DMS 273 treated with DMSO at 0.1 percent for 48 hours (cell line): ENCODE data around the gene KIF5C.

Source experiments
- DNase-seq: peaks from one replicate; lab custom pipeline; 2025; lab: John Stamatoyannopoulos, UW

Gene KIF5C

DNA sequence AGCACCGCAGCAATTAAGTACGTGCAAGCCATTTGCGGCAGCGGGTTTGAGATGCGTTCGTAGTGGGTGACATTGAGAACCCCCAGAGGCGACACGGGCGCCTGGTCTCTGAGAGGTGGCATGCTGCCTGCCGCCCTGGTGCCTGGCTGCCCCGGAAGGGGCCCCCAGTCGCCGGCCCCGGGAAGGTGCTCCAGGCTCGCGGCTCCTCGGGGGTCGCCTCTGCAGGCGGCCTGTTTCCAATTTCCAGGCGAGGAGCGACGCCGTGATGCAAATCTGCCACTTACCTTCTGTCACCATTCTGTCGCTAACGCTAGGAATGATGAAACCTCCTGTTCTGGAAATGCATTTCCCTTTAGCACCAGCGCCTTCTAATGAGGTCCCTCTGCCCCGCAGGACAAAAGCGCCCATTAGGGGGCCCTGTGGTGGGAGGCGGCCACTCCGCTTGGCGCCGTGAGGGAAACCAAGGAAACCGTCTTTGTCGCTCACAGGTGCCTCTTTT is 13.0 kb downstream of the KIF5C start:
- DNase-seq: no peak

DNA sequence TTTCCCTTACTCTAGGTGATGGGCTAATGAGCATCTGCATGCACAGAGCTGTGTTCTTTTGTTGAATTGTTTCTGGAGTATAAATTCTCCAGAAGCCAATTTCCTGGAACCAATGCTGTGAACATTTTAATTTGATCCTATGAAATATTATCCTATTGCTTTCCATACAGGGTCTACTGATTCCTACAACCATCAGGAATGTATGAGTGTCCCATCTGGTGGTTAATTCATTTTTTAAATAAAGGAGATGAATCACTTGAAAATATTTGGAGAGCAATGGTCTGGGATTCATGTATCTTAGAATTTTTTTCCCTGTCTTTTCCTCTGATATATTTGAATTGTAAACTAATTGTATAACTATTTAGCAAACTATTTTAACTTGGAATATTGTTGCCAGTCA is 14.0 kb downstream of the KIF5C start:
- DNase-seq: no peak

DNA sequence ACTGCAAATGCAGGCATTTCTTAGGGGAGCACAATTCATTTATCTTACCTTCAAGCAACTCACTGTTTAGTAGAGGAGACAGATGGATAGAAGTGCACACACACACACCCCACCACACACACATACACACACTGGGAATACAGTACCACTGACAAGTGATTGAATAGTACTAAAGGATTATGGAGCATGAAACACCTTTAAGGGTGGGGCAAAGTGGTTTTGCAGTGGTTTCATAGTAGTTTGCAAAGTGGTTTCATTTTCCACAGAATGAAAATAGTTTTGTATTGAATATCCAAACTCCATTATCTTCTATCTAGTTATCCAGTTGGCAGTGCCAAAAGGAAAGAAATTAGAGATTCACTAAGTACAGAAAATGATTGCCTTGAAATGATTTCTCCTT is 18.9 kb downstream of the KIF5C start:
- DNase-seq: no peak

DNA sequence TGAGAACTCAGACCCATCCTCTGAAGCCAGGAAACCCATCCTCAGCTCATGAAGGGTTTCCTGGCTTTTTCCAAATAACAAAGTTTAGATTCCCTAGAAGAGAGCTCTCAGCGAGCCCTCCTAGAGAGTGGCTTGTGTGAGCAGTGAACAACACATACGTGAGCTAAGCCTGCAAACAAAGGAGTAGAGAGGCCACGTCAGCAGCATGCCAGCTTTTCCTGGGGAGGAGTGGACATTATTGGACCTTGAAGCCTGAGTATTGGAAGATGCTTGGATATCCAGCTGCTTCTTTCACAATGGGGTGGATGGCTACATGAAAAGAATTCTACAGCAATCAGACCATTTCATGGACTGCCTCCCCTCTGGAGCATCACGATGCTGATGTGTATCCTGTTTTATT is 21.1 kb downstream of the KIF5C start:
- DNase-seq: no peak

DNA sequence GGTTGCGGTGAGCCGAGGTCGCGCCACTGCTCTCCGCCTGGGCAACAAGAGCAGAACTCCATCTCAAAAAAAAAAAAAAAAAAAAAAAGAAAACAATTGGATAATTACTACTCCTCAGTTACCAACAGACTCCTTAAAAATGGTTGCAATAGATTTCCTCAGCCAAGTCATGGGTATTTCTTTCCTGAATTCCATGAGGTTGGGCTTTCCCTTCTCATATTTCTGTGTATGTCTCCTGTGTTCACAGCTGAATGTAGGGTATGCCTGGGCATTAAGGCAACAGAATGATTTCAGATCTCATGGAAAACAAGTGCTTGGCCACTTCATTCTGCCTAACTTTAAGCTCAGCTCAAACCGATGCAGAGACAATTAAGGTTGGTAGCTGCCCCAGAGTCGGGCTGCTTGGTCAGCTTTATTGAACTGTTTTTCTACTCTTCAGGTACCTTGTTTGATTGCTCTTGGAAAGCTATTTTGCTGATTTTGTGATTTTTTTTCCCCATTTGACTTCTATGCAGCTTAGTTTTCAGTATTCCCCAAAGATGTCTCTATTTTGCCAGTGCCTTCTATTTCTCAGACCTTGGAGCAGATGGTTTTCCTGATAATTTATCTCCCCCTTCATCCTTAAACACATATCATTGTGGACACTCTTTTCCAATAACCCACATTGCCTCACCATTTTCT is 24.8 kb downstream of the KIF5C start:
- no peak for DNase-seq

DNA sequence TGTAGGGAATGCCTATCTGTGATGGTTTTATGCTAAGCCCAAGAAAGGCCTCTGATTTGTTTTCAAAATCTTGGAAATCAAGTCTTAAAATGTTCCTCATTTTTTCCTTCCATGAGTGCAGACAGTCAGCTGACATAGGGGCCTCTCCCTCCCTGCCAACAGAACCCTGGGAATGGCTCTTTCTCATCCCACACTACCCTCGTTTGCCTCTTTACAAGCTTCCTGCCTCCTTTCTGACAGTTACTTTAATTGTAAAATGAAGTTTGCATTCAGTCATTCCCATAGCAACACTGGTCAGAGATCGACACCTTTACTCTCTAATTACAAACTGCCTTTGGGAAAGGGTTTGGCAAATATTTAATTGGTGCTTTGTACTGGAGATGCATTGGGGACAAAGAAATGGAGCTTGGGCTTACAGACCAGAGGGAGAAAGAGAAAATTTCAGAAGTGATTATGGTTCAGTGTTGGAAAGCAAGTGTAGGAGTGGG is 25.4 kb downstream of the KIF5C start:
- DNase-seq: no peak

DNA sequence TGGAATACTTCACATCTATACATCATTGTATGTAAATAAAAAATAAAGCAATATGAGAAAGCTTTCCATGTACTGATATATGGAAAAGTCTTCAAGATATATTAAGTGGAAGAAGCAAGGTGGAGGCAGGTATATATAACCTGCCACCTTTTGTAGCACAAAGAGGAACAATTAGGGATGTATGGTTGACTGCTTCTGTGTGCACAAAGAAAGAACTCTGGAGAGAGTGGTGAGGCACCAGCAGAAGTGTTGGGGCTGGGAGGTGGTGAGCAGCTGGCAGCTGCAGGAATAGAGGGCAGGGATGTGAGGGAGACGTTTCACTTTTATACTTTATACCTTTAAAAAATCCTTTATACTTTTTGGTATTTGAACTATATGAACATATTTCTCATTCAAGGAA is 26.1 kb downstream of the KIF5C start:
- no peak for DNase-seq

DNA sequence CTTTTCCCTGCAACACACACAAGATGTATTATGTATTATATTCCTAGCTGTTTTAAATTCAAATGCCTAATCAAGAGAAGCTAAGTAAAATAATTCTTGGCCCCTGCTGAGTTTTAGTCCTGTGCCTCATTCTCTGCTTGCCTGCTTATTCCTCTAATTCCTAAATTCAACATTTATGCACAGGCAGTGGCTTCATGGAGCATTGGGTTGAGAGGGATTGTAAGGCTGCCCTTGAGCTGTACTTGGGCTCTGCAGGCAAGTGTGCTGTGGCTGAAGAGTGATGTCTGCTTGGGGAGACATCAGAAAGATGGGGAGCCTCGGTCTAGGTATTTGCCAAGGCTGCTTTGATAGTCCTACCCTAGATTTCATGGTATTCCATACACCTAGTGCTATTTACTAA is 27.8 kb downstream of the KIF5C start:
- DNase-seq: no peak

DNA sequence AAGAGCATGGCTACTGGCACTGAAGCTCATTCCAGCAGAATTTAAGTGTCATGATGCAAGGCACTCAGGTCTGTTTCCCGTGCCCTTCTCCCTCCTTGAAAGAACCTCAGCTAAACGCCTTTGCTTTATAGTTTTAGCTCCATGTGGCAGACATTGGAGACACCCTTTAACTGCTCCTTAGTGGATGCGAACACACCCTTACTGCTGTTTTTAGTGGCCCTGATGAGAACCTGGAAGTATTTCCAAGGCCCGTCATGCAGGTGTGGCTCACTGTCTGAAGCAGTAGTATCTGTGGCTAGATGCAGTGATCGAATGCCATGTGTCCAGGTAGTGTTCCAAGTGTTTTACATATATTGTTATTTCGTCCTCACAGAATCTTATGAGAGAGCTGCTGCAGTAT is 28.3 kb downstream of the KIF5C start:
- DNase-seq: no peak

DNA sequence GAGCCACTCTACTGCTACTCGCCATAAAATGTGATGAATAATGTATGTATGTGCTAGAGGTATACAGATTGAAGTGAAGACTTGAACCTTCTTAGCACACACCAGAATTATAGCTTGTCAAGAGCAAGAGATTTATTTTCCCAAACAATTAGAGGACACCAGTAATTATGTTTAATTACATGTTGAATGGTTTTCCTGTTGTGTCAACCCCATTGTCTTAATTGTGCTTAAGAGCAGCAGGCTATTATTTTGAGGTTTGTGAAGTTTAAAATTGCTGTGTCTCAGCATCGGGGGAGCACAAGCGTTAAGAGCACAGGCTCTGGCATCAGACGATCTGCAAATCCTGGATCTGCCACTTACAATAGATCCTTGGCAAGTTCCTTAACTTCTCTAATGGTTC is 29.0 kb downstream of the KIF5C start:
- no peak for DNase-seq

DNA sequence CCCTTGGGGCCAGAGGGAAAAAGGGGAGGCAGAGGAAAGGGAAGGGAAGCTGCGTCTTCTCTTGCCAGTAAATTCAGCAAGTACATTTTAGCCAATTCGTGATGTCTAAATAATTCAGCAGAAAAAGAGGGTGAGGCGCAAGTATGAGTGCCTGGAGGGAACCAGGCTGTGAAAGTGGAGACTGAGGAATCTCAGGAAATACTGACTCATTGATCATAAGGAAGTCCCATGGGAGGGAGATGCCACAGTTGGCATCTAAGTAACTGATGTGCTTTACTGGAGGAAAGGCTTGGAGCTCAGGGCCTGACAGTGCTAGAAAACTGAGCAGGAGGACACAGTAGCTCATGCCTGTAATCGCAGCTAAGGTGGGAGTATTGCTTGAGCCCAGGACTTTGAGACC is 31.1 kb downstream of the KIF5C start:
- DNase-seq: no peak

DNA sequence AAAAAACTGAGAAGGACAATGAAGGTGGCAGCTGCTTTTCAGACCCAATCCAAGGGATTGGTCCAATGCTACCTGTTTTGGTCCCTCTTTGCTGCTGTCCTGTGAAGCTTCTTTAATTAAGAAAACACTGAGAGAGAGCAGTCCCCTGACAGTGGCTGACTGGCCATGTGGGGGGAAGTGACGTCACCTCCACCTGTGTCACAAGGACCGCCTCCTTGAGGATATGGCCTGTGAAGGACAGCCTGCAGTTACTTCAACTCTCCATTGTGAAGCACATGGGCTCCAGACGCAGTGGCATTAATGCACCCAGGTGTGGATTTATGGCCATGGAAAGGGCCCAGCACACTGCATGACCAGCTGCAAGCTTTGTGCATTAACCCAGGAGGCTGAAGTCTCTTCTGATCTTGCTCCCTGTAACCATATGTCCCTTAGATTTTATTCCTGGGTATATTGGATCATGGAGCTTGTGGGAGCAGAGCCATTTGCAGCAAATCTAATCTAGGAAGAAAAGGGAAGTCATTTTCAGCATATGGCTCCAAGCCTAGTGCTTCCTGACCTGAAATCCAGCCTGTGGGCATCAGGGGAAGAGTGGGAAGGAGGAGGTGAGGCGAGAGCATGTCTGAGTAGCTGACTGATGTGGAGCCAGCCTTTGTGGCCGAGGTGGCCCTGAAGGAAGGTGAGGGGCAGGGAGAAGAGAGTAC is 32.2 kb downstream of the KIF5C start:
- DNase-seq: no peak

DNA sequence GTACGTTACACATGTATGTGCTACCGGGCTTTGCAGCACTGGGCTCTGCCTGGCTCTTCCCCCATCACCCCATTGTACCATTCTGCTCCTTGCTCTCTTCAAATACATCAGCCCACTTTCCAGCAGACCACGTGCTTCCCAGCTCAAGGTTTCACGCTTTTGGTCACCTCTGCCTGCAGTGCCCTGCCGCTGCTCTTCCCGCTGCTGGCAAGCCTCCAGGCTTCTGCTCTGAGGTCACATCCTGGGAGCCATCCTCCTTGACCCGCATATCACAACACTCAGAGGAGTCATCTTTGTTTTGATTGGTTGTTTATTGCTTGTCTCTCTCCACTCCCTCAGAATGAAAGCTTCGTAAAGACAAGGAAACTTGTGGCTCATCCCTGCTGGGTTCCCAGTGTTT is 34.1 kb downstream of the KIF5C start:
- DNase-seq: no peak

DNA sequence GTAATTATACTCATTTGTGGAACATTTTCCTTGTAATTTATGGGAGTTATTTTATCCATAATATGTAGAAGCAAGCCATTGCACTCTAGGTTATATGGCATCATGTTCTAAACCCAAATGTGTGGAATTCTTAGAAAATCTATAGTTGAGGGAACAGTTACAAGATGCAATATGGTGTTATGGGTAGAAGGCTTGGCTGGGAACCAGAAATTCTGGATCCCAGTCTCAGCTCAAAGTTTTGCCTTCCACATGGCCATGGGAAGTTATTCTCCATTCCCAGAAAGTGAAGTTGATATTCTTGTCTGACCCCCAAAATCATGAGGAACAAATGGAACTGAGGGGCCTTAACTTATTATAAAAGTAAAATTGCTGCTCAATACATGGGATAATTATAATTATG is 38.0 kb downstream of the KIF5C start:
- no peak for DNase-seq

DNA sequence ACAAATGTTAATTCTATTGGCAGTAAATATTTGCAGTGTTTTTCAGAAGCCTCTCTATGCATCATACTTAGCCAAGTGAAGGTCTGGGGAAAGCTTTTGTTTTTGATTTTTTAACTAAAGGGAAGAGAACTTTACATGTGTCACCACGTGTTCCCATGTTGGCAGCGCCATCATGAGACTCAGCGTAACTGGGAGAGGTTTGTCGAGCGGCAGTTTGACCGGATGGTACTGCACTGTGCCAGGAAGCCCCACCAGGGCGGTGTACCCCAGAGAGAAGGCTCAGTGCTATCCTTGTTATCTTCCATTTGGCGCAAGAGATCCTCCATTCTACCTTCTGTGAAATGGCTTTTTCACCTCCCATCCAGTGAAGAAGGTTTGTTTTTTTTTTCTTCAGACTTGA is 38.5 kb downstream of the KIF5C start:
- no peak for DNase-seq

DNA sequence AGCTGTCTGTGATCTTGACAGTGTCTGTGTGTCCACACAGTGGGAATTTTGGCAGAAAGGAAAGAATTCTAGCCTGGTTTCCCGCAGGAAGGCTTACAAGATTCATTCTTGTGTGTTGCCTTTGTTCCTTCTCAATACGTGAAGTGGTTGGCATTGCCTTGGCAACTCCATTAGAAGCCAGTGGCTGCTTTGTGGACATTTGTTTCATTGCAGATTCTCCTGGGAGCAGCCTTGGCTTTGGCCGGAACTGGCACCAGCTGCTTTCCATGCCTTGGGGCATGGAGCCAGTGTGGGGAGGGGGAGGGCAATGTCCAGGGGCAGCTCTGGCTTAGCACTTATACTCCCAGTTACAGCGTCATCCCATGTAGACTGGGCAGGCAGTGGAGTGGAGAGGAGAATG is 39.4 kb downstream of the KIF5C start:
- no peak for DNase-seq

DNA sequence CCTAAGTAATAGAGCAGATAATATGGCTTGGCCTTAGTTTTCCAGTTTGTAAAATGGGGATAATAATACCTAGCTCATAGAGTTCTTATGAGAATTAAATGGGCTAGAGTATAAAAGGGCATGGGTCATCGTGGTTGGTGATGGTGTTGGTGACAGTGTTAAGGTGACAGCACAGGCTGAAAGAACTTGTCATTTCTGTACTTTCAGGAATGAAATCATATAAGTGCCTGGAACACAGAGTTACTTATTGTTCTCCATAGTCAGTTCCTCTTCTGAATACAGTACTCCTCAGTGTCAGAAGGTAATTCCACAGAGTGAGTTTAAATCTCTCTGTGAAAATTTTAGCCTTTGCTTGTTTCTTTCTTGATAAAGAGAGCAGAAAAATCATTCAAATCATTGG is 42.4 kb downstream of the KIF5C start:
- DNase-seq: no peak

DNA sequence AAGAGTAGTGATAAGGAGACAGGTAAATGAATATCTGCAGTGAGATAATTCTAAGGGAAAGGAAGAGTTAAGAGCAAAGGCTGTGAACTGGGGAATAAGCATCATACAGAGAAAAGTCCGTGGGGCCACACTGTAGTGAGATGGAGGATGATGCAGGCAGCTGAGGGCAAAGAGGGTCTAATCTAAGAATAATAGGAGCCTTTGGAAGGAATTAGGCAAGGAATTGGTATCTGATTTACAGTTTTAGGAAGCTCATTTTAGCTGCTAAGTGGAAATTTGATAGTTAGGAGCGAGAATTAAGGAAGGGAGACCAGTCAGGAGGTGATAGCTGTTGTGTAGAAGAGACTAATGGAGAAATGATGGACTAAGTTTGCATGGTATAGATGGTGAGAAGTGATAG is 43.5 kb downstream of the KIF5C start:
- DNase-seq: no peak

DNA sequence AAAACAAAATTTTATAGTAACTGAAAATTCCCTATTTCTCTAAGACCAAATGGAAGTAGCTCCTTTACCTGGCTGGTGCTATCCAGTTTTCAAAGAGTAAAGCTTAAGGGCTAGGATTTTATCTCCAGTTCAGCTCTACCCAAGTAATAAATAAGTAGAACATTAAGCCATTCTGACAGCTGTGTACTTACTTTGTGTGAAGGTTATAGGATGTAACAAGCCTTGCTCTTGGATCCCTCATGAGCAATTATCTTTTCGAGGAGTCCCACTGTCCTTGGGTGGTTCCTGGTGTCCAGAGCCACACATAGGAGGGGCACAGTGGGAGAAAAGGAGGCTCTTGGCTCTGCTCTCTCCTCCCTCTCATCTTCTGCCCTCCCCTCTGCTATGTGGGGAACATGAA is 45.5 kb downstream of the KIF5C start:
- DNase-seq: no peak

DNA sequence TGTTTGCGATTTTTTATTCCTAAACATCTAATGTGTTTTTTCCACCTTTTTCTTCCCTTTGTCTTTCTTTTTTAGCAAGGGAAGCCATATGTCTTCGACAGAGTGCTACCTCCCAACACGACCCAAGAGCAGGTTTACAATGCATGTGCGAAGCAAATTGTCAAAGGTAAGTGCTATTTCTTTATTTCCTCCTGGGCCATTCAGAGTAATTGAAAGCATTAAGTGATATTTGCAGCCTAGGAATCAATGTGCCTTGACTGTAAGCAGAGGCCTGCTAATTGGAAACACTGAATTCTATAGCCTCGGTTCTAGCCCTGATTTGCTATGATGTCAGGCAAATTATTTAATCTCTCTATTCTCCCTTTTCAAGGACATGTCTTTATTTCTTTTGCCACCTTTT is 47.0 kb downstream of the KIF5C start:
- no peak for DNase-seq

DNA sequence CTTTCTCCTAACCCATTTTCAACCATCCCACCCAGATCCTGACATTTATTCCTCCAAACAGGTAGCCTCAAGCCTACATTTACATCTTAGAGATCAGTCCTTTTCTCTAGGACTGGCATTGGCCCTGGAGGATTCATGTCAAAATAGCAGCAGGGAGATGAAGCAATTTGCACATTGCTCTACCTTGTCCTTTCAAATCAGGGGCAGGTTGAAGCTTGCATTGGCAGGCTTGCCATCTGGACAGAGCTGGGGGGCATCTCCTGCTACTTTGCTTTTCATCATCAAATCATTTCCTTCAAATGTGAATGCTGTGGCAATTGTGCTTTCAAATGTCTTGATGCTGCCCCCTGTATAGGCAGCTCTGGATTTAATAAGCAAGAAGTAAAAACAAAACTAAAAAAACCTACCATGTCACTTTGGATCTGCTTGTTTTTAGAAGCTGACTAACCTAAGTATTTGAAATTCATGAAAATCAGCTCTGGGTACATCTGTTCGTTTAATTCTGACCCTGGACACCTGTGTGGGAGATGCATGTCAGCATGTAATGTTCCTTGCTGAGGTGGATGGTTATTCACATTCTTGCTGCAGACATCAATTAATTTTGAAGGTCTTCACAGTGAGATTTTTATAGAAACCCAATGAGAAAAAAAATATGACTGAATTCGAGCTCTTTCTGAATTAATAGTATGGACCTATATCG is 47.9 kb downstream of the KIF5C start:
- DNase-seq: peak; percentile 84

DNA sequence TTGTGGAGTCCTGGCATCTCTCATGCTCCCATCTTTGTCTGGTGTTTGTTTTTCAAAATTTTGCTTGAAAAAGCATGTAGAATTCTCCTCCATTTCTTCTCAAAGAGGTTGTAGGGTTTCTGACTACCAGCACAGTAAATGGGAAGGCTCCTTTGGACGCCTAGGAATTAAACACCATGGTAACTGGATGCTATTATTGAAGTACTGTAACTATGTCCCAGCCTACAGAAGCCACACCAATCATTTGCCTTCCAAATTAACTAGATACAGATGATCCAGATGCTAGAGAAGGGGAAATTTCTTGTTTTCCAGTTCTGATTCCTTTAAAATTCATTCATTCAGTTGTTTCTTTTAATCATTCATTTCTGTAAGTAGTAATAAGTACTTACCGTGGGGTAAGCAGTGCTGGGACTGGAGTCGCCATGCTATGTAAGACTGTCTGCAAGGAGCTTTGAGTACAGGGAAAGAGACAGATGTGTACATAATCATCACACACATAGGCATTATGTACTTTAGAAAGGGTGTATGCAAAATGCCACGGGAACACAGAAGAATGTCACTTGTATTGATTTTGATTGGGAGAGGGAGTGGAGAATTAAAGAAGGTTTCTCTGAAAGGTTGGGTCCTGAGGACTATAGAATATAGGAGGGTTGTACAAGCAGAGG is 49.6 kb downstream of the KIF5C start:
- DNase-seq: no peak
